Fibroblast of lung (primary cell): ENCODE results near the gene OR10A3. TPM values are rescaled to one million over a fixed set of nuclear protein-coding genes. Genes with fewer than 3 reads are reported as not detected.

ENCODE experiments used
- DNase-seq, 2 donors: peaks; one replicate each; pipeline versions ENCODE4 v3.0.0 to v3.0.0-alpha.2; 2010; ENCODE audit warnings: low read depth in 2 of 2
- H2AFZ ChIP-seq: 2 replicates; pipeline ENCODE4 v1.5.1; 2012; ENCODE audit warnings: low read length, control low read depth, inconsistent platforms
- H3K27ac ChIP-seq: 2 replicates; pipeline ENCODE4 v1.5.1; 2011; ENCODE audit warnings: low read length, control low read depth; ENCODE audit not compliant: insufficient read depth
- H3K27me3 ChIP-seq: 2 replicates; pipeline ENCODE4 v1.5.1; 2011; ENCODE audit warnings: mild to moderate bottlenecking, low read length; ENCODE audit not compliant: control insufficient read depth, insufficient read depth
- H3K36me3 ChIP-seq: 2 replicates; pipeline ENCODE4 v1.5.1; 2011; ENCODE audit warnings: low read length; ENCODE audit not compliant: control insufficient read depth, insufficient read depth
- H3K4me1 ChIP-seq: 2 replicates; pipeline ENCODE4 v1.5.1; 2011; ENCODE audit warnings: low read length; ENCODE audit not compliant: control insufficient read depth, insufficient read depth; ENCODE audit errors: extremely low read depth
- H3K4me2 ChIP-seq: 2 replicates; pipeline ENCODE4 v1.5.1; 2011; ENCODE audit warnings: low read length, control low read depth; ENCODE audit not compliant: insufficient read depth; ENCODE audit errors: extremely low read depth
- H3K4me3 ChIP-seq, 4 experiments: fragments of 200-600 bp in 1 of 4; sonication (generic) in 1 of 4; replicated peaks in 1 of 4; 2 replicates each; pipeline ENCODE4 v1.5.1; 2011 to 2016; ENCODE audit warnings: low read length in 4 of 4, low read depth in 3 of 4, mild to moderate bottlenecking in 3 of 4, control low read depth in 2 of 4, inconsistent platforms in 1 of 4, mixed read lengths in 1 of 4; ENCODE audit not compliant: insufficient read depth in 1 of 4; ENCODE audit errors: control extremely low read depth in 1 of 4
- H3K79me2 ChIP-seq: 2 replicates; pipeline ENCODE4 v1.5.1; 2012; ENCODE audit warnings: mild to moderate bottlenecking, low read length, inconsistent platforms; ENCODE audit not compliant: control insufficient read depth, insufficient read depth
- H3K9ac ChIP-seq: 2 replicates; pipeline ENCODE4 v1.5.1; 2011; ENCODE audit warnings: mild to moderate bottlenecking, low read length, control low read depth; ENCODE audit not compliant: insufficient read depth
- H3K9me3 ChIP-seq: 2 replicates; pipeline ENCODE4 v1.5.1; 2012; ENCODE audit warnings: low read depth, low read length; ENCODE audit not compliant: control insufficient read depth, insufficient read depth
- H4K20me1 ChIP-seq: 2 replicates; pipeline ENCODE4 v1.5.1; 2011; ENCODE audit warnings: low read length; ENCODE audit not compliant: control insufficient read depth, insufficient read depth; ENCODE audit errors: extremely low read depth
- EZH2 ChIP-seq: IDR thresholded peaks from 2 replicates; pipeline ENCODE4 v1.5.1; 2012; ENCODE audit warnings: low read length, control low read depth, mild to moderate bottlenecking; ENCODE audit errors: missing control alignments
- polyA plus RNA-seq, 2 donors: library from polyadenylated mRNA; depleted of rRNA in 1 of 2; stranded (reverse) in 1 of 2; unstranded in 1 of 2; fragments of >200 nt; gene quantifications; 2 replicates each; pipeline ENCODE4 v1.2.1, GENCODE V29; 2011 to 2012; ENCODE audit warnings: missing spikeins in 1 of 2
- total RNA-seq: library from RNA; depleted of rRNA; stranded (reverse); fragments of >200 nt; gene quantifications from 2 replicates; pipeline ENCODE4 v1.2.1, GENCODE V29; 2014
- TF ChIP-seq, protein P1 (sequence below), 2 donors: IDR thresholded peaks in 1 of 2; conservative IDR thresholded peaks in 1 of 2; 1 replicate in 1 of 2; 2 replicates in 1 of 2; pipeline ENCODE4 v1.5.1; 2011 to 2012; ENCODE audit warnings: low read length in 2 of 2, control low read depth in 1 of 2, inconsistent platforms in 1 of 2, low read depth in 1 of 2, mild to moderate bottlenecking in 1 of 2

OR10A3 gene
- total and polyA plus RNA-seq, 2 donors (not counting 1 experiment from before 2014, with no cell fraction given): 0.07 to 0.17 TPM

DNA sequence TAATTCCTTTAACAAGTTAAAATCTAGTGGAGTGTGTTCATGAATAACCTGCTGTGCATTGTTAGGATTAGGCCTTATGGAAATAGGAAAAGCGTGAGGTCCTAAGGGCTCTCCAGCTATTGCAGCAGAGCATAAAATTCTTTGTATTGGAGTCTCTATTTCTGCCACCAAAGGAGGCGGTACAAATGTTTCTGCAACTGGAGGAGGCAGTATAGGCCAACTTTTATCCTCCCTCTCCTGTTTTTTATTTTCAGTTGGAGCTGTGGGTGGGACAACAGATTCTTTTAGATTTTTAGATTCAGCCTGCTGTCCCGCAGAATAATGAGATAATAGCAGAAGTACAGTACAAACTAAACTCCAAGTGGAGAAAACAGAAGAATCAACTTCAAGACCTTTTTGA is 36.6 kb downstream of the OR10A3 start:
- Histone ChIP-seq H4K20me1 (no peaks in the 10 kb centered on the region), H3K9ac (no peak overlapping the region), H3K4me3 (no peak overlapping the region), H3K27ac (no peak overlapping the region), H3K4me1 (peaks cover 3% of the 10 kb centered on the region), H3K36me3 (no peaks in the 10 kb centered on the region), H3K27me3 (no peaks in the 10 kb centered on the region), H3K79me2 (no peaks in the 10 kb centered on the region), H2AFZ (no peak overlapping the region), H3K9me3 (no peaks in the 10 kb centered on the region), H3K4me2 (no peak overlapping the region)
- TF ChIP-seq, protein P1, sequence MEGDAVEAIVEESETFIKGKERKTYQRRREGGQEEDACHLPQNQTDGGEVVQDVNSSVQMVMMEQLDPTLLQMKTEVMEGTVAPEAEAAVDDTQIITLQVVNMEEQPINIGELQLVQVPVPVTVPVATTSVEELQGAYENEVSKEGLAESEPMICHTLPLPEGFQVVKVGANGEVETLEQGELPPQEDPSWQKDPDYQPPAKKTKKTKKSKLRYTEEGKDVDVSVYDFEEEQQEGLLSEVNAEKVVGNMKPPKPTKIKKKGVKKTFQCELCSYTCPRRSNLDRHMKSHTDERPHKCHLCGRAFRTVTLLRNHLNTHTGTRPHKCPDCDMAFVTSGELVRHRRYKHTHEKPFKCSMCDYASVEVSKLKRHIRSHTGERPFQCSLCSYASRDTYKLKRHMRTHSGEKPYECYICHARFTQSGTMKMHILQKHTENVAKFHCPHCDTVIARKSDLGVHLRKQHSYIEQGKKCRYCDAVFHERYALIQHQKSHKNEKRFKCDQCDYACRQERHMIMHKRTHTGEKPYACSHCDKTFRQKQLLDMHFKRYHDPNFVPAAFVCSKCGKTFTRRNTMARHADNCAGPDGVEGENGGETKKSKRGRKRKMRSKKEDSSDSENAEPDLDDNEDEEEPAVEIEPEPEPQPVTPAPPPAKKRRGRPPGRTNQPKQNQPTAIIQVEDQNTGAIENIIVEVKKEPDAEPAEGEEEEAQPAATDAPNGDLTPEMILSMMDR (conservative IDR thresholded peaks at IDR 0.05 in 1 of 2, IDR thresholded peaks at IDR 0.05 in 1 of 2; ENCODE audit: low read depth in 1 of 2, low read length in 2 of 2): peak; percentile 42 to 49
- TF ChIP-seq EZH2: no peak
- peak; percentile 41 to 62 for DNase-seq

DNA sequence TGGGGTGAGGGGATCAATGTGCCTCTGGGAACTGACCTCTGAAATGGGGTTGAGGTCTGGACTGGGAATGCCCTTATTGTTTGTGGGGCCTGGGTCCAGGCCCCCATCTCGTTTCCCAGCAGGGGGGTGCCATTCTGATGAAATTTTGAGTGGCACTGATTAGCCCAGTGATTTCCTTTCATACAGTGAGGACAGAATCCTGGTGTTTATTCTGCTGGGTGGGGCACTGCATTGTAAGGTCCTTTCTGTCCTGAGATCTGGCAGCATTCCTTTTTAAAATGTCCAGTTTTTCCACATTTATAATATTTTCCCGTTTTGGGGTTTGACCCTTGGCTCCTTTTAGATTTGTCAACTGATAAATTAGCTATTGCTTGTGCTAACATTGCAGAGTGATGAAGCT is 37.6 kb downstream of the OR10A3 start:
- Histone ChIP-seq H4K20me1 (no peaks in the 10 kb centered on the region), H3K9me3 (no peaks in the 10 kb centered on the region), H2AFZ (no peak overlapping the region), H3K4me1 (peaks cover 3% of the 10 kb centered on the region), H3K79me2 (no peaks in the 10 kb centered on the region), H3K27me3 (no peaks in the 10 kb centered on the region), H3K36me3 (no peaks in the 10 kb centered on the region), H3K4me2 (no peak overlapping the region), H3K9ac (no peak overlapping the region), H3K4me3 (no peak overlapping the region), H3K27ac (no peak overlapping the region)
- TF ChIP-seq, protein P1 (conservative IDR thresholded peaks at IDR 0.05 in 1 of 2, IDR thresholded peaks at IDR 0.05 in 1 of 2; ENCODE audit: low read depth in 1 of 2, low read length in 2 of 2): no peak
- no peak for TF ChIP-seq EZH2
- DNase-seq: no peak

DNA sequence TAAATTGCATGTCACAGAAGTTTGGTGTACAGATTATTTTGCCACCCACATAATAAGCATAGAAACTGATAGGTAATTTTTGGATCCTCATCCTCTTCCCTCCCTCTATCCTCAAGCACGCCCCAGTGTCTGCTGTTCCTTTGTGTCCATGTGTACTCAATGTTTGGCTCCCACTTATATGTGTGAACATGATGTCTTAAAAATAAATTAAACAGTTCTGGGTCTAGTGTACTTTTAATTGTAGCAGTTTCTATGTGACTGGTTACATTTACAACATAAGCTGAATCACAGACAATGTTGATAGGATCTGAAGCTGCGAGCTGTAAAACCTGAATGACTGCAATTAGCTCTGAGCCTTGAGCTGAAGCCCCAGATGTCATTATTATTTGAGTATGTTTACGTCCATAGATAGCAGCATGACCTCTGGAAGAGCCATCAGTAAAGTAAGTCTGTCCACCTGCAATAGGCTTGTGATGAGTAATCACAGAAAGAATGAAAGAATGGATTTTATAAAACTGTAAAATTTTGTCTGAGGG is 40.1 kb downstream of the OR10A3 start:
- H3K9me3 ChIP-seq: no peaks in the 10 kb centered on the region
- TF ChIP-seq, protein P1 (conservative IDR thresholded peaks at IDR 0.05 in 1 of 2, IDR thresholded peaks at IDR 0.05 in 1 of 2; ENCODE audit: low read depth in 1 of 2, low read length in 2 of 2): no peak
- TF ChIP-seq EZH2: no peak
- H4K20me1 ChIP-seq: no peaks in the 10 kb centered on the region
- DNase-seq: no peak
- H3K4me3 ChIP-seq: no peak overlapping the region
- H3K4me2 ChIP-seq: no peak overlapping the region
- no peaks in the 10 kb centered on the region for H3K4me1 ChIP-seq
- H3K27me3 ChIP-seq: no peaks in the 10 kb centered on the region
- H3K9ac ChIP-seq: no peak overlapping the region
- H2AFZ ChIP-seq: no peak overlapping the region
- H3K36me3 ChIP-seq: no peaks in the 10 kb centered on the region
- H3K79me2 ChIP-seq: no peaks in the 10 kb centered on the region
- no peak overlapping the region for H3K27ac ChIP-seq
